GM23338 (cell line): Measurements from ENCODE around the gene CCDC138. TPM values are rescaled to one million over a fixed set of nuclear protein-coding genes. Genes with fewer than 3 reads are reported as not detected.
"Not testable (repeated sequence)": the region's sequence is repeated elsewhere in the genome, so short reads cannot be mapped to it uniquely, and the experiment has no call there.

Experiments used
- ATAC-seq: fragments of 200-7000 bp; cut with Tn5 transposase; 3 replicates; pipeline ENCODE4 v1.9.1; 2020
- DNase-seq: peaks from one replicate; pipeline ENCODE4 v3.0.0-alpha.2; 2015; ENCODE audit warnings: low spot score
- H2AFZ ChIP-seq: fragments of 200-600 bp; sonication (generic); 2 replicates; pipeline ENCODE4 v1.8.0; 2016; ENCODE audit warnings: antibody characterized with exemption, mild to moderate bottlenecking, moderate library complexity
- H3F3A ChIP-seq: fragments of 200-600 bp; sonication (generic); replicated peaks from 2 replicates; pipeline ENCODE4 v1.8.0; 2017; ENCODE audit warnings: antibody characterized with exemption, mixed run types, low read depth
- H3K27ac ChIP-seq: fragments of 200-600 bp; sonication (generic); 2 replicates; pipeline ENCODE4 v1.6.1; 2016; ENCODE audit warnings: low read depth
- H3K27me3 ChIP-seq: fragments of 200-600 bp; sonication (generic); 2 replicates; pipeline ENCODE4 v1.8.0; 2016; ENCODE audit warnings: mild to moderate bottlenecking, mixed run types, moderate library complexity; ENCODE audit not compliant: insufficient read depth
- H3K36me3 ChIP-seq: fragments of 200-600 bp; sonication (generic); 2 replicates; pipeline ENCODE4 v1.8.0; 2016; ENCODE audit warnings: mild to moderate bottlenecking; ENCODE audit not compliant: insufficient read depth
- H3K4me1 ChIP-seq: fragments of 200-600 bp; sonication (generic); 2 replicates; pipeline ENCODE4 v1.8.0; 2016; ENCODE audit warnings: mild to moderate bottlenecking, moderate library complexity; ENCODE audit not compliant: insufficient read depth
- H3K4me2 ChIP-seq: fragments of 200-600 bp; sonication (generic); 2 replicates; pipeline ENCODE4 v1.7.1; 2017; ENCODE audit warnings: mixed run types
- H3K4me3 ChIP-seq: fragments of 200-600 bp; sonication (generic); 2 replicates; pipeline ENCODE4 v1.6.1; 2016; ENCODE audit warnings: mixed run types
- H3K79me2 ChIP-seq: fragments of 200-600 bp; sonication (generic); replicated peaks from 2 replicates; pipeline ENCODE4 v1.8.0; 2017; ENCODE audit warnings: mild to moderate bottlenecking; ENCODE audit not compliant: insufficient read depth
- H3K9me2 ChIP-seq: fragments of 200-600 bp; sonication (generic); 2 replicates; pipeline ENCODE4 v1.8.0; 2017; ENCODE audit not compliant: insufficient read depth
- H4K20me1 ChIP-seq: fragments of 200-600 bp; sonication (generic); replicated peaks from 2 replicates; pipeline ENCODE4 v1.8.0; 2017; ENCODE audit warnings: mild to moderate bottlenecking; ENCODE audit not compliant: insufficient read depth
- H3K27ac Mint-ChIP-seq: 2 replicates; pipeline ENCODE4 v1.8.0; 2020; ENCODE audit warnings: inconsistent platforms, mild to moderate bottlenecking, moderate library complexity, mixed read lengths
- H3K27me3 Mint-ChIP-seq: 3 replicates; pipeline ENCODE4 v1.8.0; 2022; ENCODE audit warnings: low read depth, mild to moderate bottlenecking, moderate library complexity, mixed read lengths, inconsistent platforms; ENCODE audit not compliant: insufficient read depth, poor library complexity
- H3K36me3 Mint-ChIP-seq: 3 replicates; pipeline ENCODE4 v1.8.0; 2021; ENCODE audit warnings: low read depth, mild to moderate bottlenecking, inconsistent platforms, moderate library complexity, mixed read lengths
- H3K4me1 Mint-ChIP-seq: 3 replicates; pipeline ENCODE4 v1.8.0; 2020; ENCODE audit warnings: mild to moderate bottlenecking, inconsistent platforms, mixed read lengths
- H3K4me3 Mint-ChIP-seq: 3 replicates; pipeline ENCODE4 v1.8.0; 2021; ENCODE audit warnings: moderate library complexity, mild to moderate bottlenecking, inconsistent platforms, mixed read lengths
- H3K9me3 Mint-ChIP-seq: 3 replicates; pipeline ENCODE4 v1.8.0; 2020; ENCODE audit warnings: moderate library complexity, mild to moderate bottlenecking, inconsistent platforms, mixed read lengths
- EZH2 ChIP-seq: fragments of 200-600 bp; sonication (generic); IDR thresholded peaks from one replicate; pipeline ENCODE4 v1.8.0; 2017; ENCODE audit warnings: antibody characterized with exemption, mild to moderate bottlenecking, low read depth; ENCODE audit not compliant: unreplicated experiment
- polyA plus RNA-seq: library from polyadenylated mRNA; unstranded; fragments of >200 nt; fragmentation: Nextera tagmentation; extraction: Ambion mirVana; gene quantifications from 2 replicates; pipeline ENCODE4 v1.2.1, GENCODE V29; 2016
- total RNA-seq: library from RNA; depleted of rRNA; stranded (reverse); fragments of >200 nt; shearing (Covaris generic); gene quantifications from 2 replicates; pipeline ENCODE4 v1.2.3, GENCODE V29; 2014

CCDC138 gene
- total and polyA plus RNA-seq, 2 experiments from 2014 or later: 30.8 to 31.6 TPM

- no peak for TF ChIP-seq EZH2
These were observed at the start of gene CCDC138 (continued) for GRCh38 chr2:108786354-108787215.

GRCh38 chr2:108757973-108758372 lies 28.6 kb upstream of the CCDC138 start:
- not testable (repeated sequence) for DNase-seq, H3K4me3 ChIP-seq, H3K4me1 Mint-ChIP-seq, H3K4me2 ChIP-seq, H3K27ac ChIP-seq, H3K9me2 ChIP-seq, H3K4me3 Mint-ChIP-seq, H2AFZ ChIP-seq, H3K27ac Mint-ChIP-seq, H3K4me1 ChIP-seq, H3K27me3 Mint-ChIP-seq, H3K9me3 Mint-ChIP-seq, H3F3A ChIP-seq, H3K79me2 ChIP-seq, ATAC-seq, H3K27me3 ChIP-seq, H4K20me1 ChIP-seq
- peaks cover 40% of the 10 kb centered on the region; the same call in 2 of the 3 replicates for H3K36me3 Mint-ChIP-seq
- peaks cover 19% of the 10 kb centered on the region for H3K36me3 ChIP-seq

- not testable (repeated sequence) for H3K4me3 Mint-ChIP-seq
These were observed 24.0 kb upstream of the CCDC138 start for GRCh38 chr2:108762618-108763017.

DNA sequence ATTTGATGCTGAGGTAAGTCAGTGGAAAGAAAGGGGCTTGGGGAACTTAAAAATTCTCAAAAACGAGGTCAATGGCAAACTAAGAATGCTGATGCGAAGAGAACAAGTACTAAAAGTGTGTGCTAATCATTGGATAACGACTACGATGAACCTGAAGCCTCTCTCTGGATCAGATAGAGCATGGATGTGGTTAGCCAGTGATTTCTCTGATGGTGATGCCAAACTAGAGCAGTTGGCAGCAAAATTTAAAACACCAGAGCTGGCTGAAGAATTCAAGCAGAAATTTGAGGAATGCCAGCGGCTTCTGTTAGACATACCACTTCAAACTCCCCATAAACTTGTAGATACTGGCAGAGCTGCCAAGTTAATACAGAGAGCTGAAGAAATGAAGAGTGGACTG lies 19.9 kb upstream of the CCDC138 start:
- not testable (repeated sequence) for H3K9me2 ChIP-seq, H3K4me2 ChIP-seq, H3F3A ChIP-seq, H3K4me3 ChIP-seq, H4K20me1 ChIP-seq, H3K27ac ChIP-seq, H3K27me3 ChIP-seq, H3K27ac Mint-ChIP-seq, H3K4me3 Mint-ChIP-seq, H3K27me3 Mint-ChIP-seq, ATAC-seq, H3K9me3 Mint-ChIP-seq, H3K4me1 ChIP-seq, DNase-seq, H3K4me1 Mint-ChIP-seq, H2AFZ ChIP-seq
- Histone ChIP-seq H3K79me2 (peaks cover 11% of the 10 kb centered on the region), H3K36me3 (peaks cover 34% of the 10 kb centered on the region)
- H3K36me3 Mint-ChIP-seq: peaks cover 53% of the 10 kb centered on the region

More at GRCh38 chr2:108762618-108763017, 24.0 kb upstream of the CCDC138 start:
- not testable (repeated sequence) for H3F3A ChIP-seq, H3K9me2 ChIP-seq, H4K20me1 ChIP-seq, H3K4me3 ChIP-seq, DNase-seq, H3K4me2 ChIP-seq, H3K27me3 Mint-ChIP-seq, H2AFZ ChIP-seq, H3K27me3 ChIP-seq, ATAC-seq, H3K9me3 Mint-ChIP-seq, H3K4me1 Mint-ChIP-seq, H3K27ac ChIP-seq, H3K4me1 ChIP-seq, H3K27ac Mint-ChIP-seq
- peaks cover 11% of the 10 kb centered on the region for H3K79me2 ChIP-seq
- H3K36me3 ChIP-seq: peaks cover 34% of the 10 kb centered on the region
- peaks cover 52% of the 10 kb centered on the region for H3K36me3 Mint-ChIP-seq

GRCh38 chr2:108767859-108768258 lies 18.7 kb upstream of the CCDC138 start:
- H3K4me2 ChIP-seq, H2AFZ ChIP-seq, H3K27ac Mint-ChIP-seq, H3K27me3 ChIP-seq, DNase-seq, H3K27me3 Mint-ChIP-seq, H4K20me1 ChIP-seq, H3K27ac ChIP-seq, H3K9me3 Mint-ChIP-seq, H3K4me1 ChIP-seq, H3K4me3 Mint-ChIP-seq, H3K4me1 Mint-ChIP-seq, H3K9me2 ChIP-seq, ATAC-seq, H3K4me3 ChIP-seq, H3F3A ChIP-seq: not testable (repeated sequence)
- H3K79me2 ChIP-seq: peaks cover 11% of the 10 kb centered on the region
- peaks cover 60% of the 10 kb centered on the region for H3K36me3 Mint-ChIP-seq
- peaks cover 37% of the 10 kb centered on the region for H3K36me3 ChIP-seq
